Breast epithelium (tissue), 4 donors: ENCODE measurements around the gene C10orf105. TPM values are rescaled to one million over a fixed set of nuclear protein-coding genes. Genes with fewer than 3 reads are reported as not detected.

Experiments
- DNase-seq, 2 donors: peaks; one replicate each; pipeline ENCODE4 v3.0.0-alpha.2; 2019; ENCODE audit warnings: low spot score in 2 of 2
- H3K27ac ChIP-seq, 2 donors: fragments of 200-600 bp; sonication (generic) in 1 of 2; one replicate each; pipeline ENCODE4 v1.5.1; 2016 to 2019; ENCODE audit warnings: mild to moderate bottlenecking in 1 of 2
- H3K27me3 ChIP-seq, 2 donors: fragments of 200-600 bp; sonication (generic) in 1 of 2; one replicate each; pipeline versions ENCODE4 v1.5.1 to v1.6.0; 2017 to 2019; ENCODE audit warnings: control low read depth in 1 of 2, mild to moderate bottlenecking in 1 of 2
- H3K36me3 ChIP-seq: fragments of 200-600 bp; one replicate; pipeline ENCODE4 v1.5.1; 2019
- H3K4me1 ChIP-seq, 2 donors: fragments of 200-600 bp; sonication (generic); one replicate each; pipeline ENCODE4 v1.5.1; 2016 to 2019; ENCODE audit warnings: control low read depth in 1 of 2
- H3K4me3 ChIP-seq, 3 donors: fragments of 200-600 bp; sonication (generic); 1 replicate in 2 of 3; 2 replicates in 1 of 3; pipeline ENCODE4 v1.5.1; 2016 to 2019; ENCODE audit warnings: mild to moderate bottlenecking in 3 of 3, moderate library complexity in 2 of 3
- H3K9me3 ChIP-seq, 2 donors: fragments of 200-600 bp; sonication (generic) in 1 of 2; one replicate each; pipeline ENCODE4 v1.5.1; 2016 to 2019; ENCODE audit warnings: control low read depth in 1 of 2
- CTCF ChIP-seq, 3 donors: fragments of 450-650 bp; IDR thresholded peaks; one replicate each; pipeline ENCODE4 v1.5.1; 2016 to 2017; ENCODE audit warnings: antibody characterized with exemption in 3 of 3, mild to moderate bottlenecking in 3 of 3, moderate library complexity in 3 of 3
- POLR2A ChIP-seq: fragments of 450-650 bp; IDR thresholded peaks from one replicate; pipeline ENCODE4 v1.6.1; 2016; ENCODE audit warnings: antibody characterized with exemption, mild to moderate bottlenecking, moderate library complexity
- POLR2AphosphoS5 ChIP-seq, 3 donors: sonication (generic); formaldehyde crosslinking; IDR thresholded peaks; one replicate each; pipeline ENCODE4 v1.6.1; 2017; ENCODE audit warnings: antibody characterized with exemption in 3 of 3
- intact Hi-C: fragments of 100-400 bp; cut with DNase I; formaldehyde crosslinking; loops from one replicate; pipeline ENCODE4 v1.15.1; 2023; ENCODE audit warnings: low total_unique reads
- total RNA-seq, 3 donors: library from RNA; depleted of rRNA; stranded (reverse); fragments of >200 nt; gene quantifications; one replicate each; pipeline ENCODE4 v1.1.0, GENCODE V29; 2016

Gene C10orf105
- total RNA-seq, 3 donors from 2014 or later = under 0.01 to 0.29 TPM; not detected in 1

GRCh38 chr10:71694567-71694968, 25.0 kb downstream of the C10orf105 start:
- no peak for DNase-seq
- peak overlapping the region in 1 of 2 donors; percentile 10 for H3K27ac ChIP-seq
- H3K27me3 ChIP-seq = no peaks in the 10 kb centered on the region
- intact Hi-C loops = no loop called here
- H3K9me3 ChIP-seq = no peaks in the 10 kb centered on the region
- H3K4me1 ChIP-seq = no peaks in the 10 kb centered on the region
- H3K4me3 ChIP-seq = no peak overlapping the region
- TF ChIP-seq CTCF (IDR thresholded peaks at IDR 0.05) = no peak
- no peak for TF ChIP-seq POLR2A
- no peak for TF ChIP-seq POLR2AphosphoS5 (IDR thresholded peaks at IDR 0.05)
- H3K36me3 ChIP-seq = no peaks in the 10 kb centered on the region

- H3K4me1 ChIP-seq = no peaks in the 10 kb centered on the region
- no peaks in the 10 kb centered on the region for H3K27me3 ChIP-seq
- peak overlapping the region; percentile 10 to 48 for H3K27ac ChIP-seq
- no peak overlapping the region for H3K4me3 ChIP-seq
- intact Hi-C loops = no loop called here
- TF ChIP-seq POLR2A = no peak
- no peak for TF ChIP-seq POLR2AphosphoS5 (IDR thresholded peaks at IDR 0.05)
- TF ChIP-seq CTCF (IDR thresholded peaks at IDR 0.05) = no peak
- no peak for DNase-seq
- no peaks in the 10 kb centered on the region for H3K9me3 ChIP-seq
- no peaks in the 10 kb centered on the region for H3K36me3 ChIP-seq
Measured at GRCh38 chr10:71694039-71694501, 25.5 kb downstream of the C10orf105 start.

GRCh38 chr10:71693377-71693776, 26.2 kb downstream of the C10orf105 start:
- peak overlapping the region in 1 of 2 donors; percentile 48 for H3K27ac ChIP-seq
- H3K36me3 ChIP-seq = no peaks in the 10 kb centered on the region

GRCh38 chr10:71692598-71693306, 26.8 kb downstream of the C10orf105 start:
- TF ChIP-seq POLR2A (no peak), CTCF (IDR thresholded peaks at IDR 0.05) (no peak), POLR2AphosphoS5 (IDR thresholded peaks at IDR 0.05) (no peak)
- H3K27me3 ChIP-seq = no peaks in the 10 kb centered on the region
- H3K36me3 ChIP-seq = no peaks in the 10 kb centered on the region
- no peak for DNase-seq
- intact Hi-C loops = no loop called here
- no peak overlapping the region for H3K27ac ChIP-seq
- H3K4me1 ChIP-seq = no peaks in the 10 kb centered on the region
- no peaks in the 10 kb centered on the region for H3K9me3 ChIP-seq
- H3K4me3 ChIP-seq = no peak overlapping the region

More at GRCh38 chr10:71693377-71693776, 26.2 kb downstream of the C10orf105 start:
- no peaks in the 10 kb centered on the region for H3K4me1 ChIP-seq
- no peaks in the 10 kb centered on the region for H3K9me3 ChIP-seq
- intact Hi-C loops = no loop called here
- TF ChIP-seq POLR2AphosphoS5 (IDR thresholded peaks at IDR 0.05) (no peak), POLR2A (no peak), CTCF (IDR thresholded peaks at IDR 0.05) (no peak)
- no peak for DNase-seq
- no peaks in the 10 kb centered on the region for H3K27me3 ChIP-seq
- no peak overlapping the region for H3K4me3 ChIP-seq

- TF ChIP-seq POLR2A (no peak), CTCF (IDR thresholded peaks at IDR 0.05) (no peak), POLR2AphosphoS5 (IDR thresholded peaks at IDR 0.05) (no peak)
- no peak for DNase-seq
- Histone ChIP-seq H3K4me1 (no peaks in the 10 kb centered on the region), H3K4me3 (no peak overlapping the region), H3K36me3 (no peaks in the 10 kb centered on the region), H3K27ac (no peak overlapping the region), H3K9me3 (no peaks in the 10 kb centered on the region), H3K27me3 (no peaks in the 10 kb centered on the region)
- intact Hi-C loops = no loop called here
Measured at GRCh38 chr10:71691405-71691804, 28.2 kb downstream of the C10orf105 start.
